Prostate gland (tissue), 2 donors: ENCODE results near the gene NKX2-8.

Experiments
- POLR2A ChIP-seq: fragments of 450-650 bp; IDR thresholded peaks from one replicate; pipeline ENCODE4 v1.6.1; 2016; ENCODE audit warnings: antibody characterized with exemption, mild to moderate bottlenecking
- POLR2AphosphoS5 ChIP-seq: sonication (generic); formaldehyde crosslinking; IDR thresholded peaks from one replicate; pipeline ENCODE4 v1.6.1; 2017; ENCODE audit warnings: antibody characterized with exemption
- TF ChIP-seq, protein P1 (sequence below), 4 experiments: fragments of 200-600 bp in 2 of 4; fragments of 450-650 bp in 2 of 4; sonication (generic) in 2 of 4; IDR thresholded peaks; 1 replicate in 3 of 4; 2 replicates in 1 of 4; pipeline ENCODE4 v1.5.1; 2016 to 2019; ENCODE audit warnings: antibody characterized with exemption in 4 of 4, mild to moderate bottlenecking in 2 of 4, moderate library complexity in 2 of 4

GRCh38 chr14:36617824-36618223 is 35.4 kb upstream of the NKX2-8 start:
- TF ChIP-seq, protein P1, sequence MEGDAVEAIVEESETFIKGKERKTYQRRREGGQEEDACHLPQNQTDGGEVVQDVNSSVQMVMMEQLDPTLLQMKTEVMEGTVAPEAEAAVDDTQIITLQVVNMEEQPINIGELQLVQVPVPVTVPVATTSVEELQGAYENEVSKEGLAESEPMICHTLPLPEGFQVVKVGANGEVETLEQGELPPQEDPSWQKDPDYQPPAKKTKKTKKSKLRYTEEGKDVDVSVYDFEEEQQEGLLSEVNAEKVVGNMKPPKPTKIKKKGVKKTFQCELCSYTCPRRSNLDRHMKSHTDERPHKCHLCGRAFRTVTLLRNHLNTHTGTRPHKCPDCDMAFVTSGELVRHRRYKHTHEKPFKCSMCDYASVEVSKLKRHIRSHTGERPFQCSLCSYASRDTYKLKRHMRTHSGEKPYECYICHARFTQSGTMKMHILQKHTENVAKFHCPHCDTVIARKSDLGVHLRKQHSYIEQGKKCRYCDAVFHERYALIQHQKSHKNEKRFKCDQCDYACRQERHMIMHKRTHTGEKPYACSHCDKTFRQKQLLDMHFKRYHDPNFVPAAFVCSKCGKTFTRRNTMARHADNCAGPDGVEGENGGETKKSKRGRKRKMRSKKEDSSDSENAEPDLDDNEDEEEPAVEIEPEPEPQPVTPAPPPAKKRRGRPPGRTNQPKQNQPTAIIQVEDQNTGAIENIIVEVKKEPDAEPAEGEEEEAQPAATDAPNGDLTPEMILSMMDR (IDR thresholded peaks at IDR 0.05), result no peak
- TF ChIP-seq POLR2A (no peak), POLR2AphosphoS5 (no peak)
